Skeletal muscle satellite cell (primary cell): Measurements from ENCODE around the gene SLC25A22.

Source experiments
- H3K27me3 ChIP-seq: 2 replicates; pipeline ENCODE4 v1.7.0; 2013; ENCODE audit warnings: low read length; ENCODE audit not compliant: control insufficient read depth, insufficient read depth
- H3K36me3 ChIP-seq: 2 replicates; pipeline ENCODE4 v1.7.0; 2013; ENCODE audit warnings: mild to moderate bottlenecking, control low read depth, low read length; ENCODE audit not compliant: insufficient read depth
- H3K4me1 ChIP-seq: 2 replicates; pipeline ENCODE4 v1.7.0; 2013; ENCODE audit warnings: low read length; ENCODE audit not compliant: control insufficient read depth, insufficient read depth
- H3K4me2 ChIP-seq: 2 replicates; pipeline ENCODE4 v1.7.0; 2013; ENCODE audit warnings: mild to moderate bottlenecking, low read length
- H3K4me3 ChIP-seq: 2 replicates; pipeline ENCODE4 v1.7.0; 2013; ENCODE audit warnings: low read length
- H3K9ac ChIP-seq: 2 replicates; pipeline ENCODE4 v1.7.0; 2013; ENCODE audit warnings: mild to moderate bottlenecking, low read depth, low read length, moderate library complexity
- H3K9me3 ChIP-seq: replicated peaks from 2 replicates; pipeline ENCODE4 v1.7.0; 2013; ENCODE audit warnings: mild to moderate bottlenecking, control low read depth, low read length

The SLC25A22 gene

DNA sequence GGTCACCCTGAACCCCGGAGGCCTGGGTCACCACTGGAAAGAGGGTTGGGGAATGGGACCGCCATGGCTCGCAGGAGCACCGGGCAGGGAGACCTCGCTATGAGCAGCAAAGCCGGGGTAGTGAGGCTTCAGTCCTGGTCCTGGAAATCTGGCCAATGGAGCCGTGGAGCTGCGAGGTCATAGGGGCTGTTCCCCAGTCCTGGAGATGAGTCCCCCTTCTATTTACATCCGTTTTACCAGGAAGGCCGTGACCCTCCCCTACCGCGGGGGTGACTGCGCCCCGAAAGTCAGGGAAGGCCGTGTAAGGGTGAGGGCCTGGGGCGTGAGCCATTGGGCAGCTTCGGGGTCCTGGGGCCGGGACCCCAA lies 6.5 kb upstream of the SLC25A22 start:
- Histone ChIP-seq H3K9ac (peak overlapping the region; percentile 81), H3K27me3 (no peaks in the 10 kb centered on the region), H3K4me3 (peak overlapping the region; percentile 66), H3K4me2 (peak overlapping the region; percentile 88), H3K9me3 (no peaks in the 10 kb centered on the region), H3K36me3 (peaks cover 20% of the 10 kb centered on the region), H3K4me1 (peaks cover 20% of the 10 kb centered on the region)

DNA sequence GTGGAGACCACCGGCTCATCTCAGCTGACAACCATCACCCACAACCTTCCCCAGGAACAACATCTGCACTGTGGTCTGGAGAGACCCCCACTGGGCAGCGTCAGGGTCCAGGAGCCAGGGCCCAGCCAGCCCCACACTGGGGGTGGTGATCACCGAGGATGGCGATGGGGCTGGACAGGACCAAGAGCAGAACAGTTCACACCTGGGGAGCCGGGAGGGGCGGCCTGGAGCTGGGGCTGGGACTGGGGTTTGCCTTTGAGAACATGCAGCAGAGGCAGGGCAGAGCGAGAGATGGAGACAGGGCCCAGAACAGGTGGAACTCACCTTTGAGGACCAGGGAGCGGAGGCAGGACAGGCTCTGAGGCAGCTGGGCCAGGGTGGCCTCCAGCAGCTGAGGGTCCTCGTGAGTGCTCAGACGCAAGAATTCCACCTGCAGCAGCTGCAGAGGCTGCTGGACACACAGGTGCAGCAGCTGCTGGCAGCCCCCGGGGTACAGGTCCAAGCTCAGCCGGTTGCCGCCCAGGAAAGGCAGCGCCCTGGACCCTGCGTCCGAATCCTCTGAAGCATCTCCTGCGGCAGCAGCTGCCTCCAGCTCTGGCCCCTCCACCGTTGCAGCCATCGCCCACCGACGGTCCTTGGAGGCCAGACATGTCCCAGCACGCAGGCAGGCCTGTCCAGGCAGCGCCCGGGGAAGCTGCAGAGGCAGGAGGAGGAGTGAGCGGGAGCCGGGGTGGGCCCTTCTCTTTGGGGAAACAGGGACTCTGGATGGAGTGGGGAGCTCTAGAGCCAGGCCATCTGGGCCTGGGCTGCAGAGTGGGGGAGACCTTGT lies 5.9 kb upstream of the SLC25A22 start:
- no peaks in the 10 kb centered on the region for H3K9me3 ChIP-seq
- H3K36me3 ChIP-seq, result peaks cover 20% of the 10 kb centered on the region
- peaks cover 20% of the 10 kb centered on the region for H3K4me1 ChIP-seq
- no peaks in the 10 kb centered on the region for H3K27me3 ChIP-seq
- H3K4me3 ChIP-seq, result peak overlapping the region; percentile 66
- H3K9ac ChIP-seq, result peak overlapping the region; percentile 81
- H3K4me2 ChIP-seq, result peak overlapping the region; percentile 88

DNA sequence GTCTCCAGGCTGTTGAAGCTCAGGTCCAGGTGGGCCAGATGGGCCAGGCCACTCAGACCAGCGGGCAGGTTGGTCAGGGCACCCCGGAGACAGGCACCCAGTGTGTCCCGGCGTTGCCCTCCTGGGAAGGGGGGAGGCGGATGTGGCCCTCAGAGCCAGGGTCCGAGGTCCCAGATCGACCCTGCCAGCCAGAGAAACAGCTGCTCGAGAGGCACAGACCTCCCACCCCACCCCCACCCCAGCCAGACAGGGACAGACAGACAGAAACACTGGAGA lies 5.3 kb upstream of the SLC25A22 start:
- peaks cover 20% of the 10 kb centered on the region for H3K4me1 ChIP-seq
- no peak overlapping the region for H3K4me3 ChIP-seq
- no peak overlapping the region for H3K9ac ChIP-seq

DNA sequence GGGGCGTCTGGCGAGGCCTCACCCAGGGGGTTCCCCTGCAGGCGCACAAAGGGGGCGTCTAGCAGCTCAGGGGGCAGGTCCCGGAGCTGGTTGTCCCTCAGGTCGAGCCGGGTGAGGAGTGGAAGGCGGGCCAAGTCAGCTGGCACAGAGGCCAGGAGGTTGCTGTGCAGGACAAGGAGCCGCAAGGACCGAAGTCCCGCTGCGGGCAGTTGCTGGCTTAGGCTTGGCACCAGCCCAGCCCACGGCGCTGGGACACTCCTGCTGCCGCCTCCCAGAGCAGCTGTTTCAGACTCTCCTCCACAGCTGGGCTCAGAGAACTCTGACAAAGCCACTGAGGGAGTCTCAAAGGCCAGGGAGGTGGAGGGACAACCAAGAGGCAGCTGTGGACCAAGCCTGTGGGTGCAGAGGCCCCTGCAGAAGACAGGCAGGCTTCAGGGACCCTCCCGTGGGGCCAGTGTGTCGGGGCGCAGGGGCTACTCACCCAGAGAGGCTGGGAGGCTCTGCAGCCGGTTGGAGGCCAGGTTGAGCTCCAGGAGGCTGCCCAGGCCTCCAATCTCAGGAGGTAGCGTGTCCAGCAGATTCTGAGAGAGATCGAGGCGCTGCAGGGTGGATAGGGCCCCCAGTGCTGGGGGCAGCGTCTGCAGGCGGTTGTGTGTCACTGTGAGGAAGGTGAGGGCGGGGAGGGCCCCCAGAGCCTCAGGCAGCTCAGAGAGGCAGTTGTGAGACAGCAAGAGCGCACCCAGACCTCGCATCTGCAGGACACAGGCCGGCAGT lies 4.8 kb upstream of the SLC25A22 start:
- Histone ChIP-seq H3K4me2 (no peak overlapping the region), H3K4me1 (peaks cover 20% of the 10 kb centered on the region), H3K9me3 (no peaks in the 10 kb centered on the region), H3K4me3 (no peak overlapping the region), H3K36me3 (peaks cover 20% of the 10 kb centered on the region), H3K27me3 (no peaks in the 10 kb centered on the region), H3K9ac (no peak overlapping the region)

More for the DNA sequence above, 5.3 kb upstream of the SLC25A22 start:
- peaks cover 20% of the 10 kb centered on the region for H3K36me3 ChIP-seq
- peak overlapping the region; percentile 88 for H3K4me2 ChIP-seq
- no peaks in the 10 kb centered on the region for H3K27me3 ChIP-seq
- H3K9me3 ChIP-seq, result no peaks in the 10 kb centered on the region

DNA sequence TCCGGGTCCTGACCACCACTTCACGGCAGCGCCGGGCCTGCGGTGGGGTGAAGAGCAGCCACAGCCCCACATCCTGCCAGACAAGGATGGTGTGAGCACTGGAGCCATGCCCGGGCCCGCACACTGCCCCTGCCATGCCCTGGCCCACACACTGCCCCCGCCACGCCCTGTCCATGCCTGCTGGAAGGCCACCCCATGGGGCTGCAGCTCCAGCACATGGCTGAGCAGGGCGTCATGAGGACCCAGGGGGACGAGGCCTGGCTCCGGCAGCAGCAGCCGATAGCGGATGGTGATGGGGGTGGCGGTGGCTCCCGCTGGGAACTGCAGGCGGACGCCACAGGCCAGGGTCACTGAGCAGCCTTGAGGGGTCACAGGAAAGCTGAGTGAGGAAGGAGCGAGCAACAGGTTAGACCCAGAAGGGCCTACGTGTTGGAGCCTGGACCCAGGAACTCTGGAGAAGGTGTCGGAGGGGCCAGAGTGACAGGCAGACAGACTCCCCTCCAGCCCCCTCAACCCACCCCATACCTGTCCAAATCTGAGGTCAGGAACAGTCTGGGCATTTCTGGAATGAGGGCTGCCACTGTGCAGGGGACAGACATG lies 4.0 kb upstream of the SLC25A22 start:
- no peak overlapping the region for H3K4me2 ChIP-seq
- no peaks in the 10 kb centered on the region for H3K27me3 ChIP-seq
- no peaks in the 10 kb centered on the region for H3K9me3 ChIP-seq
- H3K9ac ChIP-seq, result no peak overlapping the region
- peaks cover 20% of the 10 kb centered on the region for H3K36me3 ChIP-seq
- H3K4me3 ChIP-seq, result no peak overlapping the region
- H3K4me1 ChIP-seq, result peaks cover 20% of the 10 kb centered on the region

DNA sequence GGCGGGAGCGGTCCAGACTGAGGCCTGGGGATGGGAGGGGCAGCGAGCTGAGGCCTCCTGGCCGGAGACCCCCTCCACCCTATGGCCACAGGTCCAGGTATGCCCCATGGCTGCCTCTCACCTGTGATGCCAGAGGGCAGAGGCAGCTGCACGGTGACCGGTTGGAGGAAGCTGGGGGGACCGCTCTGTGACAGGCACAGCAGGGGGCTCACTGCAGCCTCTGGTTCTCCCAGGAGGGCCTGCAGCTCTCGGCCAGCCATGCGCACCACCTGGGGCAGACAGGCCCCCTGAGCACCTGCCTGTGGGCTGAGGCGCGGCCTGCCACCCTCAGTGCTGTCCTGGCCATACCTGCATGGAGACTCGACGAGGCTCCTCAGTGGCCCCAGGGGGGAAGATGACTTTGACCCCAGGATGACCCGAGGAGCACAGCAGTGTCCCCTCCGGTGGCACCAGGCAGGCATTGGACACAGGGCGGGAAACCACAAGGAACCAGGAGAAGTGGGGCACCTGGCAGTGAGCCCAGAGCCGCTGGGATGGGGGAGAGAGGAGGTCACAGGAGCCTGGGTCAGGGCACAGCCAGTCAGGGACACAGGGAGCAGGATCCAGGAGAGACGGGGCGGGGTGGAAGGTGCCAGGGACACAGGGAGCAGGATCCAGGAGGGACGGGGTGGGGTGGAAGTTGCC lies 3.2 kb upstream of the SLC25A22 start:
- Histone ChIP-seq H3K4me1 (peaks cover 29% of the 10 kb centered on the region), H3K9me3 (no peaks in the 10 kb centered on the region), H3K9ac (no peak overlapping the region), H3K27me3 (no peaks in the 10 kb centered on the region), H3K4me3 (no peak overlapping the region), H3K4me2 (no peak overlapping the region), H3K36me3 (peaks cover 20% of the 10 kb centered on the region)

DNA sequence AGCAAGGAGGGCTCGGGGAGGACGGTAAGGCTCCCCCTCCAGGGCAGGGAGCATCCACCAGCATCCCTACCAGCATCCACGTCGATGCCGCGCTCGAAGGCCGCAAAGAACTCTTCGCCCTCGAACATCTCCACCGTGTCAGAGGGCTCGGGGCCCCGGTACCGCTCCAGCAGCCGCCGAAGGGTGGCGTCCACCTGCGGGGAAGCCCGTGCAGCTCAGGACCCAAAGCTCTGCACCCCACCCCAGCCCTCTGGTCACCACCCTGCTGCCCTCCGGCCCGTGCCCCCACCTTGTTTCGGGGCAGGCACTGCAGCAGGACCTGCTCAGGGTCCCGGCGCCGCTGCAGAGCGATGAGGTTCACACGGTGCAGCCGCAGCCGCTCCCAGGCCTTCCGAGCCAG lies 2.4 kb upstream of the SLC25A22 start:
- Histone ChIP-seq H3K36me3 (peaks cover 20% of the 10 kb centered on the region), H3K9me3 (no peaks in the 10 kb centered on the region), H3K4me3 (no peak overlapping the region), H3K27me3 (no peaks in the 10 kb centered on the region), H3K9ac (no peak overlapping the region), H3K4me1 (peaks cover 34% of the 10 kb centered on the region), H3K4me2 (no peak overlapping the region)

DNA sequence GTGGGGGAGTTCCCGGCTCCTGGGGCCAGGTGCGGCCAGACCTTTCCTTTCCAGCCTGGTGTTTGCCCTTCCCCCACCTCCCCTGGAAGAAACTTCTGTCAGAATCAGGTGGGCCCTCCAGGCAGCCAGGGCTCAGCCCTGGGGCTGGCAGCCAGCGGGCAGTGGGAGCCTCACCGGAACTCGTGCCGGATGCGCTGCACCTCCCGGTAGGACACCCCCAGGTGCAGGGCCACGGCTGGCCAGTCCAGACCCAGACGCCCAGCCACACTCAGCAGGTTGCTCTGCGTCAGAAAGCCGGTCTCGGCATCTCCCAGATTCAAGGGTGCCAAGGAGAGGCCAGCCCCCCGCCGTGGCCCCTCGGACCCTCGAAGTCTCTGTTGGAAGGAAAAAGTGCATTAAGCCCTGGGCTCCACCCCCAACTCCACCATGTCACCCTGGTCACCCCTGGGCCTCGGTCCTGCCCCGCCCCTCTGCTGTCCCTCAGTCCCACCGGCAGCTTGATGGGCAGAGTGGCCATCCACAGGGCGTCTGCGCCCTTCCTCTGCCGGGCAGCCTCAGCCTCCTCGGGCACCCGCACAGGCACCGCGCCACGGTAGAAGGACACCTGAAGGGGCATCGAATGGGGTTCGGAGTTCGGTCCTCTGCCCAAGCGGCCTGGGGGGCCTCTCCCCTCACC lies 1.7 kb upstream of the SLC25A22 start:
- no peak overlapping the region for H3K4me3 ChIP-seq
- H3K9me3 ChIP-seq, result no peaks in the 10 kb centered on the region
- peaks cover 20% of the 10 kb centered on the region for H3K36me3 ChIP-seq
- peaks cover 37% of the 10 kb centered on the region for H3K4me1 ChIP-seq
- H3K27me3 ChIP-seq, result no peaks in the 10 kb centered on the region
- no peak overlapping the region for H3K4me2 ChIP-seq
- H3K9ac ChIP-seq, result no peak overlapping the region

DNA sequence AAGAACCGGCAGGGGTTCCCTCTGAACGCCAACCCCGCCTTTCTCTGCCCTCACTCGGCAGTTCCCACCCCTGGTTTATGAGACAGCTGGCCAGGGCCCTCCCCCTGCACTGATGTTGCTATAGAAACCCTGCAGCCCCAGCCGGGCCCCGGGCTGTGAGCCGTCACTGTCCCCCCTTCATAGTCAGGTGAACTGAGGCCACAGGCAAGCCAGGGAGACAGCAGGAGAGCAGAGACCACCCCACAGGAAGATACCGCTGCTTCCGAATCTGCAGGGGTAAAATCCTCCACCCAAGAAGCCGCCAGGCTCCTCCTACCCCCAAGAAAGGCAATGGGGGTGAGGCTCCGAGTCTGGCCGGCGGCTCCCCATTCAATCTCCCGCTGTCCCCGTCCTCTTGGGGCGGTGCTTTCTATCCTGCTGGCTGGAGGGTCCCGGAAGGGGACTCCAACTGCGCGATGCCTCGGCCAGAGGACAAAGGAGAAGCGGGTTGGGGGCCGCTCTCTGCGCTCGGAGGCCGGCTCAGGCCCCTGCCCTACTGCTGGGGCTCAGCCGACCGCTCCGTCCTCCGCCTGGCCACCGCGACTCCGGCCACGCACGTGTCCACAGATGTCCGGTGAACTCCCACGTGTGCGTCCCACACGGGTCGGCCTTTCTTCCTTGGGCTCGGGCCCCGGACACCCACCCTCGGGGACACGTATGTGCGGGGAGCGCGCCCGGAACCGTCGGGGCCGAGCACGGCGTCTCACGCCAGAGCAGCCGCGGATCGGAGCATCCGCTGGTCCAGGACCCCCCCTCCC lies 587 bp downstream of the SLC25A22 start:
- Histone ChIP-seq H3K4me2 (peak overlapping the region; percentile 90), H3K4me1 (peaks cover 35% of the 10 kb centered on the region), H3K4me3 (peak overlapping the region; percentile 88), H3K27me3 (no peaks in the 10 kb centered on the region), H3K36me3 (peaks cover 28% of the 10 kb centered on the region), H3K9me3 (no peaks in the 10 kb centered on the region), H3K9ac (peak overlapping the region; percentile 84)

DNA sequence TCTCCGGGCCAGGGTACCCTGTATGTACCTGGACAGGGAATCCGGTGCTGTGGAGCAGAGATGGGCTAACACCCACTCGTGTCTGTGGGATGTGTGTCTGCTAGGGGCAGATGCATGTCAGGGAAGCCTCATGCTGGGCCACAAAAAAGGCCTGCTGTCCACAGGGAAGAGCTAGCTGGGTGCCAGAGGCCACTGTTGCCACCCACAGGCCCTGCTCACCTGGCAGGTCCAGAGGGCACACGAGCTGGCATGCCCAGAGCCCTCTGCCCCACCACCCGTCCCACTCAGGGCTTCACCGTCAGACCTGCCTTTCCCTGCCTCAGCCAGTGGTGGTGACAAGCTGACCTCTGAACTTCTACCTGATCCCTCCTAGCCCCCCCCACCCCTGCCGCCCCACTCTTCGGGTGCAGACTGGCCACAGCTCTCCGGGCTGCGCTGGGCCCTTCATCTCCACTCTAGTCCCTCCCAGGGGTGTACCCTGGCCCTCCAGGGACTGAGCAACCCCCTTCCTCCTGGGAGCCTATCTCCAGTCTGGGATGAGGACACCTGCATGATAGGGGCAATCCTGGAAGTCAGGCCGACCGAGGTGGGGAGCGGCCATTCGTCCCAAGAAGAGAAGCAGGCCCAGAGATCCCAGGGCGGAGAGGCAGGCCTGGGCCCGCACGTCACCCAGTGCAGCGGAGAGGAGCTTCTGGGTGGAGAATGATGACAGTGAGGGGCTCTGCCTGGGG lies 1.4 kb downstream of the SLC25A22 start:
- no peaks in the 10 kb centered on the region for H3K27me3 ChIP-seq
- peaks cover 21% of the 10 kb centered on the region for H3K36me3 ChIP-seq
- peak overlapping the region; percentile 90 for H3K4me2 ChIP-seq
- H3K4me3 ChIP-seq, result peak overlapping the region; percentile 88
- H3K9me3 ChIP-seq, result no peaks in the 10 kb centered on the region
- peaks cover 35% of the 10 kb centered on the region for H3K4me1 ChIP-seq
- H3K9ac ChIP-seq, result peak overlapping the region; percentile 84
